Measurements from ENCODE around the gene R3HDM4.
"Not testable (repeated sequence)": the region's sequence is repeated elsewhere in the genome, so short reads cannot be mapped to it uniquely, and the experiment has no call there.

Gene R3HDM4

DNA sequence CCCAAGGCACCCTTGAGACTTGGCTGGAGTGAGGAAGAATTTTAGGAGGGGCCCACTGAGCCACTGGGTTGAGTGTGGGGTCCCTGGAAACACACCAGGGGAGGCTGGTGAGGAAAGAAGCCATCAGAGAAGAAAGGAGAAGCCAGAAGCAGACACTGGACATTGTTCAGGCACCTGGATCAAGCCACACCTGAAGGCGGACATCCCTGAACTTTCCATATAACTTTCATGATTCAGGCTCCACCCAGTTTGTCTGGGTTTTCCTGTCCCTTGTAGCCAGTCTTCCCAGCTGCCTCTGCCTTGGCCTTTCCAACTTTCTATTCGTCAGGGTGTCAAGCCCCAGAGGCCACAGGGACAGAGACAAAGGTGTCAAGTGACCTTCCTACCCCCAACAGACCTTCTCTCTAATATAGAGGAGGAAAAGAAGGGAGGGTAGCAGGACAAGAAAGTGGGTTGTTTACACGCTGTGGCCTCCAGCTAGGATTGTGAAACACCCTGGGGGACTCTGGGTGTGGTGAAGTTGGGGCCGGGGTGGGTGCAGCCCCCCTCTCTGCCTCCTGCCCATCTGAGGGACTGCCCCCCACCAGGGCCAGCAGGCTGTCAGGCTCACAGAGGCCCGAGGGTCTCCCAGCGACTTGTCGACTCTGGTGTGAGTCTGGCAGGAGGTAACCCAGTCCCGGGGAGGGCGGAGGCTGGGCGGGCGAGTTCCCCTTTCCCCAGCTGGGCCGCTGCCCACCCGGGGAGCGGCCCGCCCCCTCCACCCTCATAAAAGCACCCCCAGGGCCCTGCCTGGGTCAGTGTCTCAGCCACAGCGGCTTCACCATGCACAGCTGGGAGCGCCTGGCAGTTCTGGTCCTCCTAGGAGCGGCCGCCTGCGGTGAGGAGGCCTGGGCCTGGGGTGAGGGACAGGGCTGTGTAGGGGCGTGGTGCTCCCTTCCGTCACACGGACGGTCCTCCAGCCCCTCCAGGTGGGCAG, 53.9 kb downstream of the R3HDM4 start, which contains the start of gene CFD:
Gene CFD, plus strand, starts transcription at position 797 of the 976 bp plus-strand sequence. Its CDS starts 26 bp downstream, at position 823.
- TF ChIP-seq, protein P1, sequence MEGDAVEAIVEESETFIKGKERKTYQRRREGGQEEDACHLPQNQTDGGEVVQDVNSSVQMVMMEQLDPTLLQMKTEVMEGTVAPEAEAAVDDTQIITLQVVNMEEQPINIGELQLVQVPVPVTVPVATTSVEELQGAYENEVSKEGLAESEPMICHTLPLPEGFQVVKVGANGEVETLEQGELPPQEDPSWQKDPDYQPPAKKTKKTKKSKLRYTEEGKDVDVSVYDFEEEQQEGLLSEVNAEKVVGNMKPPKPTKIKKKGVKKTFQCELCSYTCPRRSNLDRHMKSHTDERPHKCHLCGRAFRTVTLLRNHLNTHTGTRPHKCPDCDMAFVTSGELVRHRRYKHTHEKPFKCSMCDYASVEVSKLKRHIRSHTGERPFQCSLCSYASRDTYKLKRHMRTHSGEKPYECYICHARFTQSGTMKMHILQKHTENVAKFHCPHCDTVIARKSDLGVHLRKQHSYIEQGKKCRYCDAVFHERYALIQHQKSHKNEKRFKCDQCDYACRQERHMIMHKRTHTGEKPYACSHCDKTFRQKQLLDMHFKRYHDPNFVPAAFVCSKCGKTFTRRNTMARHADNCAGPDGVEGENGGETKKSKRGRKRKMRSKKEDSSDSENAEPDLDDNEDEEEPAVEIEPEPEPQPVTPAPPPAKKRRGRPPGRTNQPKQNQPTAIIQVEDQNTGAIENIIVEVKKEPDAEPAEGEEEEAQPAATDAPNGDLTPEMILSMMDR (IDR thresholded peaks at IDR 0.05; ENCODE audit: extremely low read depth, missing control alignments): no peak
- no peak for DNase-seq (ENCODE audit: low spot score)

DNA sequence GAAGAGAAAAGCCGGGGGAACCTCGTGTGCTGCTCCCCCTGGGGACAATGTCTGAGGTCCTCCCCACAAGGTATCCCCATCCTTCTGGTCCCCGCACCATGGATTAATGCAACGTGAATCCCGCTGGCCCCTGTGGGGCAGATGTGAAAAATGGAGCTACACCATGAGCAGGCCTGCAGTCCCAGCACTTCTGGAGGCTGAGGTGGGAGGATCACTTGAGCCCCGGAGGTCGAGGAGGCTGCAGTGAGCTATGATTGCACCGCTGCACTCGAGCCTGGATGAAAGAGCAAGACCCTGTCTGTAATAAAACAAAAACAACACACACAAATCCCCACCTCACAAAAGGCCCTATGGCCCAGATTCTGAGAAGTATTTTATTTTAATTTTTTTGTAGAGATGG, 54.7 kb downstream of the R3HDM4 start:
- DNase-seq (ENCODE audit: low spot score): no peak
- TF ChIP-seq, protein P1 (IDR thresholded peaks at IDR 0.05; ENCODE audit: extremely low read depth, missing control alignments): no peak

DNA sequence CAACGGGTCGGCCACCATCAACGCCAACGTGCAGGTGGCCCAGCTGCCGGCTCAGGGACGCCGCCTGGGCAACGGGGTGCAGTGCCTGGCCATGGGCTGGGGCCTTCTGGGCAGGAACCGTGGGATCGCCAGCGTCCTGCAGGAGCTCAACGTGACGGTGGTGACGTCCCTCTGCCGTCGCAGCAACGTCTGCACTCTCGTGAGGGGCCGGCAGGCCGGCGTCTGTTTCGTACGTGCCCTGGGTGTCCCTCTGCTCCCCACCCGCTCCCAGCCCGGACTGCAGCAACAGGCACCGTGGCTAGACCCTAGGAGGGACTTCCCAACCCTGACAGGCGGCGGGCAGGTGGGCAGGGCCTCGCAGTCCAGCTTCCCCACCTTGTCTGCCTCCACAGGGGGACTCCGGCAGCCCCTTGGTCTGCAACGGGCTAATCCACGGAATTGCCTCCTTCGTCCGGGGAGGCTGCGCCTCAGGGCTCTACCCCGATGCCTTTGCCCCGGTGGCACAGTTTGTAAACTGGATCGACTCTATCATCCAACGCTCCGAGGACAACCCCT, 57.4 kb downstream of the R3HDM4 start:
- DNase-seq (ENCODE audit: low spot score): no peak
- TF ChIP-seq, protein P1 (IDR thresholded peaks at IDR 0.05; ENCODE audit: extremely low read depth, missing control alignments): no peak

DNA sequence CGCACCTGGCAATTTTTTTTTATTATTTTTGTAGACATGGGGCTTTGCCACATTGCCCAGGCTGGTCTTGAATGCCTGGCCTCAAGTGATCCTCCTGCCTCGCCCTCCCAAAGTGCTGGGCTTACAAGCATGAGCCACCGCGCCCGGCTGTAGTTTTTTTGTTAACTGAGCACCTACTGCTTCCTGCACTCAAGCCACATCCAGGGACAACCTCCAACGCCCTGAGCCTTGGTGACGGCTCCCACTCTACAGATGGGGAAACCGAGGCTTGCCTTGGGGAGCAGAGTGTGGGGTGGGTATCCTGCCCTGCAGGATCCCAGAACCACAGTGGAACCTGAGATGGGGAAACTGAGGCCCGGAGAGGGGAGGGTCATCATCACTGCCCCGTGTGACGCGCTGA, 57.9 kb downstream of the R3HDM4 start:
- DNase-seq (ENCODE audit: low spot score): no peak

DNA sequence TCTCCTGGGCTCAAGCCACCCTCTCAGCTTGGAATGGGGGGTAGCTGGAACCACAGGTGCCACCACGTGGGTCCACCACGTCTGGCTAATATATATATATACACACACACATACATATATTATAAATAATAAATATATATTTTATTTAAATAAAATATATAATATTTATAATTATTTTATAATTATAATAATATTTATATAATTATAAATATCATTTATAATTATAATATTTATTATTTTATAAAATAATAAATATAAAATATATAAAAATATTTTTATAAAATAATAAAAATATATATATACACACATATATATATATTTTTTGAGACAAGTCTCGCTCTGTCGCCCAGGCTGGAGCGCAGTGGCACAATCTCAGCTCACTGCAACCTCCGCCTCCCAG, 58.5 kb downstream of the R3HDM4 start:
- DNase-seq (ENCODE audit: low spot score): no peak
- TF ChIP-seq, protein P1 (IDR thresholded peaks at IDR 0.05; ENCODE audit: extremely low read depth, missing control alignments): no peak

More for the DNA sequence above, 57.9 kb downstream of the R3HDM4 start:
- TF ChIP-seq, protein P1 (IDR thresholded peaks at IDR 0.05; ENCODE audit: extremely low read depth, missing control alignments): no peak

DNA sequence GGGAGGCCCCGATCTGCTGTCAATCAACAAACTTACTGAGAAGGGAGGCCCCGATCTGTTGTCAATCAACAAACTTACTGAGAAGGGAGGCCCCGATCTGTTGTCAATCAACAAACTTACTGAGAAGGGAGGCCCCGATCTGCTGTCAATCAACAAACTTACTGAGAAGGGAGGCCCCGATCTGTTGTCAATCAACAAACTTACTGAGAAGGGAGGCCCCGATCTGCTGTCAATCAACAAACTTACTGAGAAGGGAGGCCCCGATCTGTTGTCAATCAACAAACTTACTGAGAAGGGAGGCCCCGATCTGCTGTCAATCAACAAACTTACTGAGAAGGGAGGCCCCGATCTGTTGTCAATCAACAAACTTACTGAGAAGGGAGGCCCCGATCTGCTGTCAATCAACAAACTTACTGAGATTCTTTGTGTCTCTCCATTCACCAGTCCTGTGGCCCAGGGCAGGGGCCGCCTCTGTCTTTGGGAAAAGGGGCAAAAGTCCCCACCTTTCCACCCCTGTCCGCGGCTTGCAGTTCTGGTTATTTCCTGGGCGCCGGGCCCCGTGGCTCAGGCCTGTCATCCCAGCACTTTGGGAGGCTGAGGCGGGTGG, 59.3 kb downstream of the R3HDM4 start:
- not testable (repeated sequence) for DNase-seq (ENCODE audit: low spot score)

DNA sequence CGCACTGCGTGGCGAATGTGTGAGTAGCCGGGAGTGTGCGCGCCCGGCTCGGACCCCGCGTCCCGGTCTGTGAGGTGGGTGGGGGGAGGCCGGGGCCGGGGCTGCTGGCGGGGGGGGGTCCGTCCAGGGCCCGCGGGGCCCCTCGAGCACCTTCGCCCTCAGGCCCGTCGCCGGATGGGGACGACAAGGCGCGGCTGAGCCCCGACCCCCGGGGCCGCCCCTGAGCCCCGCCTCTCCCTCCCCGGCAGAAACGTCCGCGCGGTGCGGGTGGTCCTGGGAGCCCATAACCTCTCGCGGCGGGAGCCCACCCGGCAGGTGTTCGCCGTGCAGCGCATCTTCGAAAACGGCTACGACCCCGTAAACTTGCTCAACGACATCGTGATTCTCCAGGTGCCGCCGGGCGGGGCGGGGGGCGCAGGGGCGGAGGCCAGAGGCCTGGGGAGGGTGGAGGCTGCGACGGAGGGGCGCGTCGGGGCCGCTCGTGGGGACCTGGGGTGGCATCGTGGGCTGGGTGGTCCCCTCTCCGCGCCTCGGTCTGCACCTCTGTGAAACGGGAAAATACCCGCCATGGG, 59.9 kb downstream of the R3HDM4 start:
- no peak for DNase-seq (ENCODE audit: low spot score)
- TF ChIP-seq, protein P1 (IDR thresholded peaks at IDR 0.05; ENCODE audit: extremely low read depth, missing control alignments): no peak

Data from GM20000 (cell line).